ENCODE data around the gene MYLIP. TPM values are rescaled to one million over a fixed set of nuclear protein-coding genes. Genes with fewer than 3 reads are reported as not detected.

Gene MYLIP
- total RNA-seq, 1 experiment from 2014 or later = 50.0 TPM

GRCh38 chr6:16145038-16145437 is 16.2 kb downstream of the MYLIP start:
- Mint-ChIP-seq H3K27me3 (ENCODE audit: low read depth) (no peaks in the 10 kb centered on the region), H3K27ac (no peak overlapping the region), H3K4me3 (no peak overlapping the region), H3K4me1 (peaks cover 34% of the 10 kb centered on the region), H3K9me3 (peaks cover 6% of the 10 kb centered on the region), H3K36me3 (peaks cover 94% of the 10 kb centered on the region)
- CTCF ChIA-PET = no interaction called here
- DNase-seq (ENCODE audit: low spot score) (no peak), ATAC-seq (no peak)
- TF ChIP-seq ZNF263 (CRISPR knock-in tag; IDR thresholded peaks at IDR 0.05; ENCODE audit: low read depth) (no peak), MAX (CRISPR knock-in tag; IDR thresholded peaks at IDR 0.05) (no peak), SOX15 (CRISPR knock-in tag; IDR thresholded peaks at IDR 0.05) (no peak)
- POLR2A ChIA-PET = no interaction called here

- POLR2A ChIA-PET = no interaction called here
Measured at GRCh38 chr6:16146028-16146427, 17.1 kb downstream of the MYLIP start.

GRCh38 chr6:16146527-16146955 is 17.7 kb downstream of the MYLIP start:
- ChIA-PET POLR2A (interaction anchor here (1.0 kb wide), 1 partner anchor 18 kb away, joined by 4 read pairs; the partner anchor contains the start of gene MYLIP), CTCF (interaction anchor here (1.2 kb wide), 1 partner anchor 455 kb away, joined by 3 read pairs; no protein-coding TSS in a partner anchor)
- Mint-ChIP-seq H3K27me3 (ENCODE audit: low read depth) (no peaks in the 10 kb centered on the region), H3K9me3 (peaks cover 4% of the 10 kb centered on the region), H3K27ac (no peak overlapping the region), H3K36me3 (peaks cover 94% of the 10 kb centered on the region), H3K4me1 (peaks cover 28% of the 10 kb centered on the region), H3K4me3 (no peak overlapping the region)
- no peak for ATAC-seq
- no peak for DNase-seq (ENCODE audit: low spot score)
- TF ChIP-seq ZSCAN18 (CRISPR knock-in tag; IDR thresholded peaks at IDR 0.05) (no peak), CREM (CRISPR knock-in tag; IDR thresholded peaks at IDR 0.05) (no peak), SMAD3 (CRISPR knock-in tag; IDR thresholded peaks at IDR 0.05; ENCODE audit: borderline replicate concordance) (no peak), ZNF671 (CRISPR knock-in tag; IDR thresholded peaks at IDR 0.05) (no peak), ZNF416 (CRISPR knock-in tag; IDR thresholded peaks at IDR 0.05) (no peak), HMGXB4 (CRISPR knock-in tag; IDR thresholded peaks at IDR 0.05) (no peak), ELF4 (CRISPR knock-in tag; IDR thresholded peaks at IDR 0.05; ENCODE audit: low read depth) (no peak)

More at GRCh38 chr6:16146028-16146427, 17.1 kb downstream of the MYLIP start:
- ATAC-seq (no peak), DNase-seq (ENCODE audit: low spot score) (no peak)
- Mint-ChIP-seq H3K4me3 (no peak overlapping the region), H3K27ac (no peak overlapping the region), H3K4me1 (peaks cover 28% of the 10 kb centered on the region), H3K9me3 (peaks cover 6% of the 10 kb centered on the region), H3K36me3 (peaks cover 94% of the 10 kb centered on the region), H3K27me3 (ENCODE audit: low read depth) (no peaks in the 10 kb centered on the region)
- CTCF ChIA-PET = no interaction called here
- TF ChIP-seq E2F5 (CRISPR knock-in tag; IDR thresholded peaks at IDR 0.05) (no peak), ESRRA (CRISPR knock-in tag; IDR thresholded peaks at IDR 0.05; ENCODE audit: borderline replicate concordance) (no peak), ERG (CRISPR knock-in tag; IDR thresholded peaks at IDR 0.05) (no peak), ZNF219 (CRISPR knock-in tag; IDR thresholded peaks at IDR 0.05; ENCODE audit: borderline replicate concordance) (no peak), NR3C1 (CRISPR knock-in tag; conservative IDR thresholded peaks at IDR 0.05; ENCODE audit: low read depth) (no peak), IRF1 (CRISPR knock-in tag; IDR thresholded peaks at IDR 0.05) (no peak), NFATC4 (CRISPR knock-in tag; IDR thresholded peaks at IDR 0.05) (no peak)
